D341Med (cell line): ENCODE measurements around the gene STIMATE.

Source experiments
- DNase-seq: peaks from one replicate; pipeline ENCODE4 v3.0.0; 2012; ENCODE audit warnings: low spot score

The STIMATE gene

DNA sequence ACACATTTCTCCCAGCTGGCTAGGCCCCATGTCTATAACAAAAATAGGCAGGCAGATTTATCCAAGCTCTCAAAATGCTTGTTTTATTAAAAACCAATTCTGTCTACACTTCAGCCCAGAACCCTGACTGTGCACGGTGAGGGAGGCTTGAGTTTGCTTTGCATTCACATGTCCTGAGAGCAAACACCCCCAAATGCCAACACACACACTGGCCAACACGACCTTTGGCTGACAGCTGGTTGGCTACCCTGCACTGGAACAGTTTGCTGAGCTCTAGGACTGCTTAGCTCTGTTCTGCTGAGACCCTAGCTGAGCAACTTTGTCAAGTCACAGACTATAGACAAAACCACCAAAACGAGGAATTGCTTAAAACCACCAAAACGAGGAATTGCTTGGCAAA, 3.6 kb downstream of the STIMATE start:
- DNase-seq, result no peak

DNA sequence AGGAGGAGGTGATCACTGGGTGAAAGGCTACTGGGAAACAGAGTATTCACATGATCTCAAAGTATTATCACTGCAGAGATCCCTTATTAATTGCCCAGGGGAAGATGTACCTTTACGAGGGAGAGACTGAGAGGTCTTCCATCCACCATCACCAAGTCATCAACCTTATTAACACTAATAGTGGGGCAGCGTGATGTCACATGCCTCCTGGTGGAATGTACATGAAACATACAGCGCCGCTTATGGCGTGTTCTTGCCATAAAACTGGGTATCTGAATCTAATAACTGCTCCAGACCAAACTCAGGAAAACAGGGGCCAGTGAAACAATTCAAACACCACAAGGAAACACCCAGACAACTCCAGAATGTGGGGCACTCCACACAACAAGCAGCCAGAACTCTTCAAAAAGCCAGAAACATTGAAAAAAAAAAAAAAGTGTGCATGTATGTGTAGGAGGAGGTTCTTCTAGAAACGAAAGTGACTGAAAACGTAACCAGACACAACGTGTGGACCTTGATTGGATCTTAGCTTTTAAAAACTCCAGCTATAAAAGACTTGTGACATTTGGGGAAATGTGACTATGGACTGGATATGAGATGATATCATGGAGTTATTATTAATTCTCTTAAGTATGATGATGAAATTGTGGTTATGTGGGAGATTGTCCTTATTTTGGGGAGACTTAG, 4.6 kb downstream of the STIMATE start:
- no peak for DNase-seq

GRCh38 chr3:52892290-52892624, 5.1 kb downstream of the STIMATE start:
- no peak for DNase-seq

DNA sequence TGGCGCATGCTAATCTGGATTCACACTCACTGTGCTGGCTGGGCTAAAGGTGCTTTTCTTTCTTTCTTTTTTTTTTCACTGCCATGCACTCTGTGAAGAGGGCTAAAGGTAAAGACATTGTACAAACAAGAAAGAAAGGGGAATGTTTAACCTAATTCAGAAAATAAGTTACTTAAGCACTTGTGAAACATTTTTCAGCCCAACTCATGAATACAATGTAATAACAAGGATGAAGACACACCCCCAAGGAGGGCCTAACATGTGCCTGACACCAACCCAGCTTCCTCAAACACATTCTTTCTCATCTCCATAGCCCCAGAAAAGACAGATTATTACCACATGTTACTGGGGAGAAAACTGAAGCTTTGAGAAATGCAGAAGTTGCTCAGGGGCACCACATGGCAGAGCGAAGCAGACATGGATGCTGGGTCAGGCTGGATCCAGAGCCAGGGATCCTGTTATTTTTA, 5.7 kb downstream of the STIMATE start:
- no peak for DNase-seq

GRCh38 chr3:52891164-52891563, 6.2 kb downstream of the STIMATE start:
- no peak for DNase-seq

- DNase-seq, result no peak
Measured at GRCh38 chr3:52890735-52891134, 6.6 kb downstream of the STIMATE start.

GRCh38 chr3:52889901-52890300, 7.4 kb downstream of the STIMATE start:
- DNase-seq, result no peak

DNA sequence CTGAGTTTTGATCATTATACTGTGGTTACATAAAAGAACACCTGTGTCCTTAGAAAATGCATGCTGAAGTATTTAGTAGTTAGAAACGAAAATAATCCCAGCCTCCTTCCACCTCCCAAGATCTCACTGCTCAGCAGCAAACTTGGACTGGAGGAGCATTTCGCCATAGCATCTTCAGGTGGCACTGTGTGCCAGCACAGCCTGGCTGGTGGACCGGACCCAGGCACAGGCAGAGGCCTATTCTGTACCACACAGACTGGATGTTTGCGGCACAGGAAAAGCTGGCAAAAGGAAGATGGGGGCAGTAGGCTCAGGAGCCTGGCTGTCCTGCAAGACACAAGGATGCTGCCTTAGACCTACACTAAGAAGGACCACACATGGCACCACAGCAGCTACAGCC, 10.2 kb downstream of the STIMATE start:
- DNase-seq, result no peak

DNA sequence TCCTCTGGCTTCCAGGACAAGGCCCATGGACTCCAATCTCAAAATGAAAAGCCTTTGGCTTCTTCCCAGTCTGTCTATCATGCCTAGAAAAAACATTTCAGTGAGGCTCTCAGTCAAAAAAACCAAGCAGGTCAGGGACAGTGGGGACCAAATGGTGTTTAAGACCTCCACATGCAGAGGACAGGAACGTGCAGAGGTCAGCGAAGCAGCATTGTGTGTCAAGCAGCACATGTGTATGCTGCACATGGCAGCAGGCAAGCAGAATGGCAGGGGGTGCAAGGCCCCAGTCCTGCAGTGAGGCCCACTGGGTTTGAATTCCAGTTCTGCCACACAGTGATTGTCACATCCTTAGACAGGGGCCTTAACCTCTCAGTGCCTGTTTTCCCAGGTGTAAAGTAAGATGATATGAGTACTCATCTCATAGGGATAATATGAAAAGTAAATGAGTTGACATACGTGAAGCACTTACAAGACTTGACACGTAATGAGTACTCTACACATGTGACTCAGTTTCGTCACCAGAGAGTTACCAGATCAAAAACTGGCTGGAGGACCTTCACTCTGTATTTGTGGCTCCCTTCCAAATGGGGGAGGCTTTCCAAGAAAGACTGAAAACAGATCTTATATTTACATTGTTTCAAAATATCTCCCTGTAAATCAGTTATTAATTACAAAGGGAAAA, 11.2 kb downstream of the STIMATE start:
- DNase-seq, result no peak

- no peak for DNase-seq
Measured at GRCh38 chr3:52882377-52882776, 15.0 kb downstream of the STIMATE start.

- DNase-seq, result no peak
Measured at GRCh38 chr3:52881871-52882270, 15.5 kb downstream of the STIMATE start.

GRCh38 chr3:52880474-52880873, 16.9 kb downstream of the STIMATE start:
- no peak for DNase-seq

- no peak for DNase-seq
Measured at GRCh38 chr3:52880047-52880446, 17.3 kb downstream of the STIMATE start.

GRCh38 chr3:52879581-52879980, 17.8 kb downstream of the STIMATE start:
- DNase-seq, result no peak

DNA sequence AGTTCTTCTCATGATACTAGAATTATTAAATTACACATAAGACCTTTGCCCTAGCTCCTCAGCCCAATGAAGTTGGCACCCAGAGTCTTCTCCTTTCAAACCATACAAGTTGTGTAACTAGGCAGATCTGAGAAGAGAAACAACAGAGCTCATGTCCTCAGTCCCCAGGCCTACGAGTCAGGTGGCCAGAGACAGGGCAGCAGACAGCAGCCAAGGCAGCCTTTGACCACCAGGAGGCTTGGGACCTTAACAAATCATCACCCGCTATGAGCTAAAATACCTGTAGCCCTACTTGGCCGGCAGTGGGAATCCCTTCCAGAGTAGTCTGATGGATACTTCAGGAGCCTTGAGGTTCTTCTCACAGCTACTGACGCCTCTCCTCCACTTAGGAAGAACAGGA, 18.3 kb downstream of the STIMATE start:
- no peak for DNase-seq

DNA sequence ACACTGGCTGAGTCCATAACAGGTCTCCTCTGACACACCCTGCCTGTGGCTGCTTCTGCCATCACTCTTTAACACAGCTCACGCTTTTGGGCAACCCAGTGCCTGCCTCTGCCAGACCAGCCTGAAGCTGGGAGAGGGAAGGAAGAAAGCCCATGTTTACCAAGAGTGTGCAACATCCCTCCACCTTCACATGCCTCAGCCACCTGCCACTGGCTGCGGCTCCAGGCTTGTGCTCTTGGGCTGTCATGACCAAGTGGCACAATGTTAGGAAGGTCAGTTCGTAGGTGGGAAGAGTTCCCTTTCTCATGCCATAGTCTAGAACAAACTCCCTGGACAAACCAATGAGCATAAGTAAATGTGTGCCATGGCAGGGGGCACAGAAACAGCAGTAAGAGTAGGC, 20.3 kb downstream of the STIMATE start:
- DNase-seq, result no peak

DNA sequence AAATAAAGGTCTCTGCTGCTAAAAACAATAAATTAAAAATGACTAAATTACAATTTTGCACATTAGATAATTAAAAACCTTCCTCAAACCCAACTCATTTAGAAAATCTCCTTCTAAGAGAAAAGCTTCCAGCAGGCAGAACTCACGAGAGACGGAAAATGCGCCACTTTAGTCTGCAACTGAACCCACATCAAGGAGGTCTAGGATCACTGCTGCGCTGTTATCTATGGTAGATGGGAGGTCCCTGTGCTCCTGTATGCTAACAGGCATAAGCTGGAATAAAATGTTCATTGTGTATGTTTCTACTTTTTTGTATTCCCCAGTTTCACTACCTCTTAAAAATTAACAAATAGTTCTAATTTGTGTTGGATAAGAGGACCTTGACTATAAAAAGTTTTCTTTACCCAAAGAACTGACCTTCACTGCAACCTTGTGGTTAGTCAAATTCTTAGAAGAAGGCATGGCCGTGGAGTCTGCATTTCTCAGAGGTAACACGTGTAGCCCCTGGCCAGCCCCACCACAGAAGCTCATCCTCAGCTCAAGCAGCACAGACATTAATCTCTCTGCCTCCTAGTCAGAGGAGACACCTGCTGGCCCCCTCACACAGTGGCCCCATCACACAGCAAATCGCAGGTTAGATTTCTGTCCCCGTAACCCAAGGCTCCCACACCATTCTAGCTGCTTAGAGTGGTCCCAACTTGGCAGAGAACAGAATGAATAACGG, 22.3 kb downstream of the STIMATE start:
- DNase-seq, result no peak

DNA sequence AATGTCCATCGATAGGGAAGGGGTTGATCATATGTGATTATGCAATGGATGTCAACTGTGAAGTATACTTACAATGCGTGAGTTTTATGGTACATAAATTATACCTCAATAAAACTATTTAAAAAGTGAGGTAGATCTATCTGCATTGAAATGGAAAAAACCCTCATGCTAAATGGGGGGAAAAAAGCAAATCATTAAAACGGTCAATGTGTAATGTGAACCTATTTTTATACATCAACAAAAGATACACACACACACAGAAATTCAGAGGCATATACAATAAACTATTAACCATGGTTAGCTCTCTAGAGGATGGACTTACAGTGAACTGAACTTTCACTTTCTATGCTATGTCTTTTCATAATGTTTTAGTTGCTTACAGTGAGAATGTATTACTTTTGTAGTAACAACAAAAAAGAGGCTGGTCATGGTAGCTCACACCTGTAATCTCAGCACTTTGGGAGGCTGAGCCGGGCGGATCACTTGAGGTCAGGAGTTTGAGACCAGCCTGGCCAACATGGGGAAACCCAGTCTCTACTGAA, 23.1 kb downstream of the STIMATE start:
- no peak for DNase-seq

DNA sequence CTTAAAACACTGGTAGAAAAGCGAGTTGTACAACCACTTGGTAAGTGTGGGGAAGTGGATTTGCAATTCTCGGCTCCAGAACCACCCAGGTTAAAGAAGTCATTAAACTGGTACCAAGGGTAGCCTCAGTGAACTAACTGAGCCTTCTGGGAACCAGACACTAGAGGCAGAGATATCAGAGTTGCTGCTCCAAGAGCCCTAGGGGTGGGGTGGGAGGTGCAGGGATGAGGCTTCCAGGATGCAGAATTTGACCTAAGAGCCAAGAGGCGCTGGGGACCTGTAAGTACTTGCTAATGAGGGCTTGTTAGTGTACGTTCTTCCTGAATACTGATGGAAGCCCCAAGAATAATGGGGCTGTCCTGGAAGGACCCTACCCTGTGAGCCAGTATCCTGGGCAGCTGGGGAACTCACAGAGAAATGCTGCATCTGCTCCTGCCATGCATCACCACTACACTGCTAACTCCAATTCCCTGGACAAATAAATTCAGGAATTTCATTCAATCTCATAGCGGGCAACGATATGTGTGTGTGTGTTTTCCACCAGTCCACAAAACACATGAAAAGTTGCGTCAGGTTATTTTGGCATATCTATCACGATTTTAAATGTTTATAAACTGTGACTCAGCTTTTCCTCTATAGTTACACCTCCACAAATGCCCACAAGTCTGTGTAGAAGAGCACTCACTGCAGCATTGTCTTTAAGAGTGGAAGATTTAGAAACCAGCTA, 23.8 kb downstream of the STIMATE start:
- no peak for DNase-seq

DNA sequence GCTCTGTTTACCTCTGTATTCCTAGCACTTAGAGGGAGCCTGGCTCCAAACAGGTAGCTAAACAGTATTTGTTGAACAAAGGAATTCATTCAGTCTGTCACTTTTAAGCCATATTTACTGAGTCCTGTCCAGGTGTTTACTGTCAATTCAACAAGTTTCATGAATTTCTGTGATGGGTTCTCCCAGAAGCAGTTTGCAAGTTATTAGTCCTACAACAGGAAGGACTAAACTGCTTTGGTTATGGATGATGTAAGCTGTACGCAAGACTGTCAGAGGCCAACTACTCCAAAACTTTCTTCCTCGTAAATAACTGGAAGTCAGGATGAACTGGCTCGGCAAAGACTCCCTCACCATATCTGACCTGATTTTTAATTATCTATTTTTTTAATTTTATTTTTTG, 25.1 kb downstream of the STIMATE start:
- no peak for DNase-seq

DNA sequence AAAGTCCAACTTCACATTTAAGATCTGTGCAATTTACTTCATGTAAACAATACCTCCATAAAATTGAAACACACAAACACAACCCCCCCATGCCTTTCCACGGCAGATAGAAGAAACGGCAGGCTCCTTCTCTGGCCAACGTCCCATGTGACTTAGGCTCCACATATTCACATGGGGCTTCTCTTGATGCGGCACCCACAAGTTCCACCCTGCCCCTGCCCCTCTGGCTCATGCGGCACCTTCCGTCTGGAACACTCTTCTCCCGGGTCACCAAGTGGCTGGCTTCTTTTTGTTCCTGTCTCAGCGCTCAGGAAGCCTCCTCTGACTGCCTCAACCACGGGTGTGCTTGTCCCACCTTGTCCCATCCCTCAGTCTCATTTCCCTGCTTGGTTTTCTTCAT, 25.6 kb downstream of the STIMATE start:
- DNase-seq, result no peak

DNA sequence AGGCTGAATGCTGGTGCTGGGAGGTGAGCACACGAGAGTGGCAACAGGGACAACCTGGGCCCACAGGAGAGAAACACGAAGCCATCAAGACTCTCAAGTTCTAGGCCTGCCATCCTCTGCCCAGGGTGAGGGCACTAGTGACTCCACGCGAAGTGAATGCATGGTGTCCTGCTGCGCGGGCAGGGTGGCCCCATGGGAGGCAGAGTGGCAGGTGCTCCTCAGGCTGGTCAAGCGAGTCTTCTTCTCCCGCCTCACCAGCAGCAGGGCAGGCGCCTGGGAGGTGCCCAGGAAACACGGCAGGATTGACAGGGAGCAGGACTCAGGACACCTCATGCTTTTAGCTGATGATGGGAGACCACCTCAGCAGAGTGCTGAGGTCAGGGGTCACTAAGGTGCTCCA, 26.9 kb downstream of the STIMATE start:
- DNase-seq, result no peak
